DMS53 (cell line): ENCODE data around the gene SVIL.
"Not testable (repeated sequence)": the region's sequence is repeated elsewhere in the genome, so short reads cannot be mapped to it uniquely, and the experiment has no call there.

Source experiments
- DNase-seq: peaks from one replicate; lab custom pipeline; 2025; lab: John Stamatoyannopoulos, UW

The SVIL gene

DNA sequence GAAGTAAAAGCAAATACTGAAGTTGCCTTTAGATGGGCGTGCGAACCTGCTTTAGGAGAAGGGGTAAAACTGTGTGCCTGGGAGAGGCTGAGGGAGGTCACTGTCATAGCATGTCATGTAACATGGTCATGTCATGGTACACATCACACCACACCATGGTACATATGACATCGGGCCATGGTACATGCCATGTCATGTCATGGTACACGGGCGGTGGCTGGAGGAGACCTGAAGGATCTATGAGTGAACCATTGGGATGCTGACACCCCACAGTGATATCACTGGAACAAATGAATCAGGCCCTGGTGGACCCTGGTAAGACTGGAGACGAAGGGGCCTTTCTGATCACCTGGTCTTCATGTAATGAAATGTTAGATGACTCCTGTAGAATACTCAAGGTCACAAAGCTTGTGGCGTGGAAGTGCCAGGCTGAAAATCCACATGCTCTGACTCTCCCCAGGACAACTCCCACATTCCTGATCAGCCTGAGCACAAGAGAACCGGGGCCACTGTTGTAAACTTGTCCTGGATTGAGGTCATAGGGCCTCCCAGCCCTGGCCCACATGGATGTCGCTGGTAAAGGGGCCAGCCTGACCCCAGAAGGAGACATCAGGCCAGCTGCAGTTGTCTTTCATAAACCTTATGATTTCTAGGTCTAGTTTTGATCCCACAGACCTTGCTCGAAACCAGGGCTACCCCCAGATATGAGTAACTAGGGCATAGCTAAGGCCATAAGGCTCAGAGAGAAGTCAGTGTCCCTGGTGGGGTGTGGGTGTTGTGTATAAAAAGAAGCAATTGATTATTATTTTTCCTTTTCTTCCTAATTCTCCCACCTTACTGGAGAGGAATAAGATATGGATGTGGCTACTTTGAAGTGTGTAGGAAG lies 60.3 kb downstream of the SVIL start:
- not testable (repeated sequence) for DNase-seq

DNA sequence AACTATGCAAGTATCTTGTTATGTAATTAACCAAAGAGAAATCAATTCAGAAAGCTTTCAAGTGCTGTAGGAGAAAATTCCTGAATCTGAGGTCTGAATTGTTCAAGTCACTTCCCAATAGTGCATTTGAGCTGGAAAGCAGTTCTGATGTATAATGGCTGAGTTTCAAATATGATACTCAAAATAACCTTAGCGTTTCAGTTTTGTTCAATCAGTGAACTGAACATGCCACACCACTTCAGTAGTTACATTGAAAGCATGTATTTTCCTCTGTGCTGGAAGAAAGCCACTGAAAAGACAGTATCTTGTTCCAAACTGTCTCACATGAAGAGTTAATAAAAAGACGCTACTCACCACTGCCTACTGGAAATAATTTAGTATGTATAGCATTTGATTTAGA lies 64.5 kb downstream of the SVIL start:
- DNase-seq: not testable (repeated sequence)

DNA sequence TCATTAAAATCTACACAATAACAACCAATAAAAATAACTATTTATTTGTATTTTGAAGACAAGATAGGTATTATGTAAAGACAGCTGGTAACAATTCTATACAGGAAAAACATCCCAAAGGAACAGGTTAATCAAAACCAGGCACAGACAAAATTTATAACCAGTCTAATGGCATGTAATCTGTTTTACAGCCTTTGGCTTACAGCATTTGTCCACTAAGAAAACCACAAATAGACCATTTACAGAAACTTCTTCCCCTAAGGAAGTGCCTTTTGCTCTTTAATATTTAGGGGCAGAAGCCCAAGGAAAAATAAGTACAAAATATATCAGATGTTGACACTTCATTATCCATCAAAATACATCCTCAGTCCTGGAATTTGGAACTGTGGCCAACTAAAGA lies 65.0 kb downstream of the SVIL start:
- DNase-seq: no peak

DNA sequence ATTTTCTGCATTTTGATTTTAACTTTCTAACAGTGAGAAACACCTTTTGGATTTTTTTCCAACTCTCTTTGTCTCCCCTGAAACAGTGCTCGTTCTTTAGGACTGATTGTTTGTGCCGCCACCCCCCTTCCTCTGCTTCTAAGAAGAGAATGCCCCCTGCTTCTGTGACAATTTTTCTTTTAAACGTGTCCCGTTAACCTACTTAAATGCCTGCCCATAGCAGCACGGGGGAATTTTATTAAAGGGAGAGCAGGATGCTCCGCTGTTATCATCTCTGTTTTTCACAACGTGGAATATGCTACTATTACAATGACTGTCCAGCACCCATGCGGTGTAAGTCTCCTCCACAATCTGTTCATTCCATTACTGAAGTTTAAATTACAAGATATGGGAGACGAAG lies 67.8 kb downstream of the SVIL start:
- DNase-seq: no peak

DNA sequence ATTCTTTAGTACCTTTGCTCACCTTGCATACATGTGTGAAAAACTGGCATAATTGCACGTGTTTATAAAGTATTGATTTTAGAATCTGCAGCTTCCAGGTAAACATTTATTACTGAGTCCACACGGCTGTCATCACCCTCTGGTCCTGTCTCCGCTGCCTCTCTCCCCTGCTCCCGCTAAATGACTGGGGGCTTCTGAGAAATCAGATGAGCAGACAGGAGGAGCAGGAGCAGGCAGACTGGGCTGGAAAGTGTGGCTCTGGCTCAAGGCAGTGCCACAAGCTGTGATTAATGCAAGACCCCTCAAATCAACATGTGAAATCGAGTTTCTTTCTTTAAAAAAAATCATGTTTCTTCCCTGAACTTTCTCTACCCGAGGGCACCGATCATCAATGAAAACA lies 68.6 kb downstream of the SVIL start:
- not testable (repeated sequence) for DNase-seq

DNA sequence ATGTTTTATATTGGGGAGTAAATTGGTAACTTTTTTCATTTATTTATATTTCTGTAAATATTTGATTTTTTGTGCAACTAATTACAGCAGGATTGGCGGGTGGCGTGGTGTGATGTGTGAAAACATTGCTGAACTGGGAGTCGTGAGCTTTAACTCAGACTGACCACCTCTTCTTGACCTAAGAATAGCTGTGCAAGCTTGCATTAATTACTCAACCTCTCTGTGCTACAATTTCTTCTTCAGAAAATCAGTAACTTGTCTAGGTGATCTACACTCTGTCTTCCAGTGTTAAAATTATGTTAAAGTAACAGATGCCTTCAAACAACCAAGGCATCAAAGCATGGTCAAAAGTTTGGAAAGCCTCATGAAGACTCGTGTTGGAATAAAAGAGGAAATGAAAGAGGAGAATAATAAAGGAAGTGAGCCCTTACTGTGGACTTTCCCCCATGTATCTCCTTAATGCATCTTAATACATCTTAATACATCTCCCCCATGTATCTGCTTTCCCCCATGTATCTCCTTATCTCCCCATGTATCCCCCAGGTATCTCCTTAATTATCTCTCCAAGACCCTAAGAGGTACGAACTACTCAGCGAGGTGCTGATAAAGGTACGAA lies 71.2 kb downstream of the SVIL start:
- DNase-seq: no peak

DNA sequence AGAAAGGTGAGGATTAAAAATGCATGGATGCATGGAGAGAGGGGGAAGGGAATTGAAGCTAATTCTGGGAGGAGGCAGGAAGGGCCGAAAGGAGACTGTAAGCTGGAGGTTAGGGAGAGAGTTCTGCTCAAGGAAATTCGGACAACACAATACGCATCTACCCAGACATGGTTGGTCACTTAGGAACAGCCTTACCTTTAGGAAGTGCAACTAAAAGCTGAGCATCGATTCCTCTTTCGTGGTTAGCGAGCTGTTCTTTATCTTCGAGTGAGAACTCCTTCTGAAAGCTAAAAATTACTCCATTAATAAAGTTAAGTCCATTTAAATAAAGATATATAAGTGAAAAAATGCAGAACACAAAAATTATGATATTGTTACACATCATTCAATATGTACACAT lies 71.8 kb downstream of the SVIL start:
- DNase-seq: not testable (repeated sequence)

DNA sequence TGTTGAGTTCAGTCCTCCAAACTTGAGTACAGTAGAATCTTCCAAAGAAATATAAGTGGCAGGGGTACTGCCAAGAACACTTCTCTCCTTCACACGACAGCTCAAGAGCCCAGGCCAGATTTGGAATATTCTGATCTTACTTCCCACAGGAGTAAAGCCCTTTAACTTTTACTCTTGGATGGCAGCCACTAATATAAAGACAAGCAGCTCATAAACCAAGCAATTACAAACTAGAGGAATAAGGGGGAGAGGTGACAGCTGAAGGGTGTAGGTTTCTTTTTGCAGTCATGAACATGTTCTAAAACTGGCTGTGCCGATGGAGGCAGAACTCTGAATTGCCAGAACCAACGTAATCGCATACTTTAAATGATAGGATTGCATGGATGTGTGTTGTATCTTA lies 74.8 kb downstream of the SVIL start:
- no peak for DNase-seq

DNA sequence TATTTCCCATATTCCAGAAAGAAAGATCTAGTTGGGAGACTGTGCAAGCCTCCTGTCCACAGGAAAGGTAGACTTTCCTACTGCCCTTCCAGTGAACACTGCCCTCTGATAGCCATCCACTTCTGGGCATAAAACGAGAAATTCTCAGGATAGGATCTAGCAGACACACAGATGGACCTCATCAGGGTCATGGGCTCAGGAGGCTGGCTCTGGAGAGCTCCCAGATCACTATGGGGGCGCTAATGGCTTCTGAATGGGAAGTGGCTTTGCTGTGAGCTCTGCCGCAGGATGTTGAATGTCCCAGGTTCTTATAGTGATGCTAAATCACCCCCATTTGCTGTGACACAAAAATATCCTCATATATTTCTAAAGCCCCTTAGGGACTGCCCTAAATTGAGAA lies 77.1 kb downstream of the SVIL start:
- DNase-seq: no peak

DNA sequence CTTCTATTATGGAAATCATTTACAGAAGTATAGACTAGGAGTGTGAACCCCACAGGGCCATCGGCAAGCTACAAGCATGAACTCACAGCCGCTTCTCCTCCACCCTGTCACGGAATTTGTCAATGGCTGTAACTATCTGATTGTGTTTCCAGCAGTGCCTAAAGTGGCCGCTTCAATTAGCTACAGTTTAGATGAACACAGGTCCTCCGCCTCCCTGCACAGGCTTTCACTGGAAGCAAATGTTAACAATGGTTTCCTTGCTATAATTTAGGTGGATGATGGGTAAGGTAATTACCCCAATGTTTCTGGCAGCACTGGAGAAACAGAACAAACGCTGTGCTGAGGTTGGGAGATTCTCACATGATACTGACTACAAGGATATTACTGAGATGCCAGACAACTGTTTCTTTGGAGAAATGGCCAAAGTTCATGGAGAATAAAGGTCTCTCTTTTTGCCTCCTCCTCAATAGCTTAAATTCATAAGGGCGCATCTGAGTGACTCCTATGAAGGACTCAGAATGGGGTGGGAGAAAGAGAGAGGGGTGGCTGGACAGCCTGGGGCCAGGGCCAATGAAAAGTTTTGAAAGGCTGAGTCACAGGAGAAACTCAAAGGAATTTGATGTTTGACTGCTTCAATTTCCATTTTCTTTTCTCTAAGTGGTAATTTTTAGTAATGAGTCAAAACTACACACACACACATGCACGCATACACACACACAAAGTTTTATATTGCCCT lies 78.9 kb downstream of the SVIL start:
- no peak for DNase-seq

DNA sequence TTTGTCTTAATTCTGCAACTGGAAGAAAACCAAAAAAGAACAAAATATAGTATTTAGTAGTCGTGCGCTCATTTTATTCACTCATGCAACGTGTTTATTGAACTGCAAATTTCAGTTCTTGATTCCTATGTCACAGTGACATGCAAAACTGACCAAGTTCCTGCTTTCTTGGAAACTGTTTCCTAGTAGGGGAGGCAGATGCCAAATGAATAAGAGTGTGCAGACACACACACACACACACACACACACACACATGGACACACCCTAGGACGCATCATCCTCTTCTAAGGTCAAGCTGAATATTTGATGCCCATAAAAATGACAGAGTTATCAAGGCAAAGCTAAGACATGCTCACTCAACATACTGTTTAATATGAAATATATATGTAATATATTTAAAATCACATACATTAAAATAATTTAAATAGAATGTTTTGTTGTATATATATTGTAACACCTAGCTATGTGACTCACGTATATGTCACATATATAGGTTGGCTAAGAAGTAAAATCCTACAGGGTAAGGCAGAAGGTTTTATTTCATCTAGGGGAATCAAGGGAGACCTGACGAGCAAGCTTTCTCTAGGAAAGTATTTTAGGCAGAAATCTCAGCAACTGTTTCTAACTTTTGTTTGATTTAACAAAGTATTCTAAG lies 79.6 kb downstream of the SVIL start:
- no peak for DNase-seq

DNA sequence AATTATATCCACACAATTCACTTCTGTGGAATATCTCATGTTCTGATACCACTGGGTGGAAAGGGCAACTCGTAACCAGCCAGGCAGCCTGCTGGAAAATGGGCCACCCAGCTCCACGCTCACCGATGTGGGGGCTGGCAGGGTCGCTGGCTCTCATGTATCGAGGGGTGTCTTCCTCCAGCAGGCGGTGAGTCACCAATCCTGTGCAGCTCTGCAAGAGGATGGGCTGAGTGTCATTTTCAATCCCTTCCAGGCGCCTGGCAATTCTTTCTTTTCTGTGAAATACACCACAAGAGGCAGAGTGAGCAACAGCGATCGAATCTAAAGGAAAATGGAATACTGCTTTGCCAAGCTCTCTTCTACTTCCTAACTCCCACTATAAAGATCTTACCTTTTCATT lies 80.1 kb downstream of the SVIL start:
- no peak for DNase-seq

DNA sequence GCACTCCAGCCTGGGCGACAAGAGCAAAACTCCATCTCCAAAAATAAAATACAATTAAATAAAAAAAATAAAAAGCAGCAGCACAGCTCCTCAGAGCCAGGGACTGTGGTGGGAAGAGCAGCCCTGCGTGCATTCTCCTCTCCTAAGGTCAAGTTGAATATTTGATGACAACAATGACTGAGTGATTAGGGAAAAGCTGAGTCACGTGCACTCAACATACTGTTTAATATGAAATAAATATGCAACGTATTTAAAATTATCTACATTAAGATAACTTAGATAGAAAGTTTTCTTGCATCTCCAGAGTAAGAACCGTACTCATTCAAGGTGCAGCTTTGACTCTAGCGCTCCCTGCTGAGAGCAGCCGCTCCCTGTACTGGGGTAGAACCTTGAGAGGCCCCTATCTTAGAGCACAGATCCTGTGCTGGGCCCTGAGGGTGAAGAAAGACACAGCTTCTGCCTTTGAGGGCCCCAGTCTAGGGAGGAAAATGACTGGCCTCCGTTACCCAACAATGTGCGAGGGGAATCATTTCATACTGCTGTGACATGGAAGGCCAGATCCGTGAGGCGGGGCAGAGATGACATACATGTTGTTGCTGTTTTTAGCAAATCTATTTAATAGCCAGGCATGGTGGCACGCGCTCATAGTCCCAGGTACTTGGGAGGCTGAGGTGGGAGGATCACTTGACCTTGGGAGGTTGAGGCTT lies 81.1 kb downstream of the SVIL start:
- DNase-seq: no peak

DNA sequence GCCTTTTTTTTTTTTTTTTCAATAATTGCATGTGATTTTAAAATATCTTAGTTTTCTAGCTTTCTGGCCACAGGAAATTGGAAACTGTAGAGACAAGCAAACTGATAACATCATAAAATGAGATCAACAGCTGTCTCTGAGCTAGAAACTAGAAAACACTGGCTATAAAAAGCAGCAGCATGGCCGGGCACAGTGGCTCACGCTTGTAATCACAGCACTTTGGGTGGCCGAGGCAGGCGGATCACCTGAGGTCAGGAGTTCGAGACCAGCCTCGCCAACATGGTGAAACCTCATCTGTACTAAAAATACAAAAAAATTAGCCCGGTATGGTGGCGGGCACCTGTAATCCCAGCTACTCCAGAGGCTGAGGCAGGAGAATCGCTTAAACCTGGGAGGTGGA lies 81.7 kb downstream of the SVIL start:
- not testable (repeated sequence) for DNase-seq

DNA sequence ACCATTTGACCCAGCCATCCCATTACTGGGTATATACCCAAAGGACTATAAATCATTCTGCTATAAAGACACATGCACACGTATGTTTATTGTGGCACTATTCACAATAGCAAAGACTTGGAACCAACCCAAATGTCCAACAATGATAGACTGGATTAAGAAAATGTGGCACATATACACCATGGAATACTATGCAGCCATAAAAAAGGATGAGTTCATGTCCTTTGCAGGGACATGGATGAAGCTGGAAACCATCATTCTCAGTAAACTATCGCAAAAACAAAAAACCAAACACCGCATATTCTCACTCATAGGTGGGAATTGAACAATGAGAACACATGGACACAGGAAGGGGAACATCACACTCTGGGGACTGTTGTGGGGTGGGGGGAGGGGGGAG lies 85.3 kb downstream of the SVIL start:
- not testable (repeated sequence) for DNase-seq

DNA sequence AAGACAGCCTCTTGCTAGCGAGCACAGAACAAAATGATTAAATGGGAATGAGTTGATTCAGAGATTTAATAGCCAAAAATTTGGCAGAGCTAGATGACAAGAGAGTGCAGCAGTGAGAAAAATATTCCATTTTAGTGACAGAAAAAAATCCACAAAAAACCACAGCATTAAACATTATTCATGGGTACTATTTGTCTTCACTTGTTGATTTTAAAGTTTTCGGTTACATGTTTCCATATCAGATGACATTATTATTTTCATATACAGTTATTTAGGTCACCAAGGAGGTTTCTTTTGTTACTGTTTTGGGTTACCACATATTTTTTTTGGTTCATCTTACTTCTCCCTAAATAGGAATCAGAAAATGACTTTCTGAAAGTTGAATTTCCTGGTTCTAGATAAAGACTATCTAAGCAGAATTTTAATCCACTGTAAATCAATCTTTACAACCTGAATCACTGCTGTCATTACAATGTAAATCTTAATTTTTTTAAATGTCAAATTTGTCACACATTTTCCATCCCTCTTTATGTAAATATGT lies 87.9 kb downstream of the SVIL start:
- DNase-seq: no peak

DNA sequence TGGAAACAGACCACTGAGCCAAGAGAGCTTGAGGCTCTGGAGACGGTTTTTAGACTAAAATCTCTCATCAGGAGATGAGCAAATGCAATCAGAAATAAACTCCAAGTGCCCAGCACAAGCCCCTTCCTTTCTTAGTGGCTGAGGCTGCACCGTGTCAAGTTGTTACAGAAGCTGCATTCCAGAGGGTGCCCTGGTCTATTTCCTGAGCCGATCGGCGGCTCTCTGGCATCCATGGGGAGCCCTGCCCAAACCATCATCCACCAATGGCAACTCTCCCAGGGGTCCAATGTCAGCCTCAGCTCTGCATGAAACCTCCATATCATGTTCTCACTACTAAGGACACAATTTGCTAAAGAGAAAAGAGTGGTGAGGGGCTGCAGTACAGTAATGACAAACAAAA lies 89.6 kb downstream of the SVIL start:
- DNase-seq: no peak

DNA sequence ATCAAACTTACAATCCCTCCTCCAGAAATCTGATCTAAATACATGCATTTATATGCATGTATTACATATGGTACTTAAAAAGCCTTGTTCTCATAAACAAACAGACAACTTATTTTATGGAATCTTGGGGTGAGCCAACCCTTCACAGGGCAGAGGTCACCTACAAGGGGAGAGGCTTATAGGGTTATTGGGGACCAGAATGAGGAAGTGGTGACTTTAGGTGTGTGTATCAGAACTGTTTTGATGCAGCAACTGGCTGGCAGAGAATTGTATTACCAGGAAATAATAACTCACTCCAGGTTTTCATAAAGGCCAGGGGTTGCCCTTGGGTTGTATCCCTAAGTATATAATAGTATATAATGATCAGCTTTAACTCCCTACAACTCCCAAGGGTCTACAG lies 91.1 kb downstream of the SVIL start:
- no peak for DNase-seq

DNA sequence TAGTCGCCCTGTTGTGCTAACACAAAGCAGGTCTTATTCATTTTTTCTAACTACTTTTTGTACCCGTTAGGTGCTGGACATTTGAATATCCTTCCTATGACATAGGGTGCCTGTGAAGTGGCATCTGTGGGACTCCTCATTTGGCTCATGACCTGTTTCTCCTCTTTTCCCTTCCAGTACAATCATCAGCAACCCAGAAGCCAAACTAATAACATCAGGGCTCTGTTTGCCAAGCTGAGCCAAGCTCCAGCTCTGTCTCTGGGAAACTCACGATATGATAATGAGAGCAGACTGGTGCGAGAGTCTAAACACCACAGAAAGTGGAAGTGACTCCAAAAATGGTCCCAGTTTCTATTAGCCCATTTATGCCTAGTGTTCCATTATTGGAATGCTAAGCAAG lies 92.0 kb downstream of the SVIL start:
- no peak for DNase-seq

DNA sequence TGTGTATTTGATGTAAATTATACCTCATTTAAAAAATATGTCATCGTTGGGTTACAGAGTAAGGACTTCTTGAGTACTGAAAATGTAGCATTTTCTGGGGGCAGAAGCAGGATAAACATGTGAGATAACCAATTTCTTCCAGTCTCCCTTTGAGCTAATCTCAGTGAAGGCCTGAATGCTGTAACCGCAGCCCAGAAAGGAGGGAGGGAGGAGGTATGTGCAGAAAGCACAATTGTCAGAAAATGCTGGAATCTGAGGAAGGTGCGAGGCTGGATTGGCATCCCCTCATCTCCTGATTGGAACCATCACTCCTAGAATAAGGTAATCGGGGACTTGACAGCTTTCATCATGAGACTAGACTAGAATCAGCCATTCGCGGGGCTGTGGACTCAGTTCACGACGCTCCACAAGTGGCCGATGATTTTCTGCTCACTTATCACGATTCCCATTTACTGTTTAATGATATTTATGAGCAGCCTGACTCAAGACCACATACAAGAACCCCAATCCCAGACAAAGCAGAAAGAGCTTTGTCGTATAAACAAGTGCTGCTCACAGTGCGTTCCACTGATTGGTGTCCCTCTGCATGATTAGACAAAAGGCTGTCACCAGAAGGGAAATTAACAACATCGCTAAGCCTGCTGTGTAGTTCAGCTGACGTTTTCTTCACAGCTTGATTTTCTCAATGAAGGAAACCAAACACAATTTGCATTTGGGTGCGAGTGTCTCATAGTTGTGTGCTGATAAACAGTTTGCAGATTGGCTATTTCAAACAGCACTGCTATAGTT lies 93.2 kb downstream of the SVIL start:
- DNase-seq: no peak

DNA sequence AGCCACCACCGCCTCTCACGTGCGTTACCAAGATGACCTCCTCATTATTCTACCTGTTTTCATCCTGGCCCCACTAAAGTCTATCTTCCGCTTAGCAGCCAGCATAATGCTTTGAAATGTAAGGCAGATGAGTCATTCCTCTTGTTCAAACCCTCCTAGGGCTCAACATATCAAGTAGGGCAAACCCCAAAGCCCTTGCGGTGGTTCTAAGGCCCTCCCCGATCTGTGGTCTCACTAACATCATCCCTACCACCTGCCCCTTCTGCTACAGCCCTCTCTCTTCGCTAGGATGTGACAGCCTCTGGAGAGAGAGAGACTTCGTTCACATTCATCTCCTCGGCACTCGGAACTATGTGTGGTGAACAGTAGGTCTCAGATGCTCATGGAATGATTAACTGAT lies 94.8 kb downstream of the SVIL start:
- no peak for DNase-seq
